GM23248 (cell line): Measurements from ENCODE around the gene DARS2. TPM values are rescaled to one million over a fixed set of nuclear protein-coding genes. Genes with fewer than 3 reads are reported as not detected.

ENCODE experiments used
- DNase-seq: peaks from one replicate; pipeline ENCODE4 v3.0.0-alpha.2; 2015
- H2AFZ ChIP-seq: fragments of 200-600 bp; sonication (generic); 2 replicates; pipeline ENCODE4 v1.6.1; 2016; ENCODE audit warnings: antibody characterized with exemption
- H3F3A ChIP-seq: fragments of 200-600 bp; sonication (generic); 2 replicates; pipeline ENCODE4 v1.6.1; 2016; ENCODE audit warnings: mild to moderate bottlenecking, antibody characterized with exemption, mixed run types; ENCODE audit not compliant: insufficient read depth
- H3K27ac ChIP-seq: fragments of 200-600 bp; sonication (generic); 2 replicates; pipeline ENCODE4 v1.5.1; 2016; ENCODE audit warnings: mild to moderate bottlenecking
- H3K27me3 ChIP-seq: fragments of 200-600 bp; sonication (generic); replicated peaks from 2 replicates; pipeline ENCODE4 v1.6.1; 2016; ENCODE audit warnings: mild to moderate bottlenecking; ENCODE audit not compliant: insufficient read depth
- H3K36me3 ChIP-seq: fragments of 200-600 bp; sonication (generic); 2 replicates; pipeline ENCODE4 v1.6.1; 2016; ENCODE audit warnings: low read depth, mild to moderate bottlenecking
- H3K4me1 ChIP-seq: fragments of 200-600 bp; sonication (generic); 2 replicates; pipeline ENCODE4 v1.6.1; 2016; ENCODE audit warnings: mild to moderate bottlenecking; ENCODE audit not compliant: insufficient read depth
- H3K4me2 ChIP-seq: fragments of 200-600 bp; sonication (generic); one replicate; pipeline ENCODE4 v1.6.1; 2016; ENCODE audit warnings: mild to moderate bottlenecking; ENCODE audit not compliant: unreplicated experiment
- H3K4me3 ChIP-seq: fragments of 200-600 bp; sonication (generic); 2 replicates; pipeline ENCODE4 v1.5.1; 2016; ENCODE audit warnings: mild to moderate bottlenecking
- H3K79me2 ChIP-seq: fragments of 200-600 bp; sonication (generic); 2 replicates; pipeline ENCODE4 v1.6.1; 2016; ENCODE audit warnings: mild to moderate bottlenecking; ENCODE audit not compliant: insufficient read depth
- H3K9ac ChIP-seq: fragments of 200-600 bp; sonication (generic); 2 replicates; pipeline ENCODE4 v1.6.1; 2016; ENCODE audit warnings: mild to moderate bottlenecking
- H3K9me2 ChIP-seq: fragments of 200-600 bp; sonication (generic); 2 replicates; pipeline ENCODE4 v1.6.1; 2016; ENCODE audit warnings: mixed run types, mild to moderate bottlenecking, moderate library complexity; ENCODE audit not compliant: insufficient read depth
- H3K9me3 ChIP-seq: fragments of 200-600 bp; sonication (generic); one replicate; pipeline ENCODE4 v1.6.1; 2017; ENCODE audit warnings: low read depth
- H4K20me1 ChIP-seq: fragments of 200-600 bp; sonication (generic); 2 replicates; pipeline ENCODE4 v1.6.0; 2016; ENCODE audit not compliant: insufficient read depth
- EZH2 ChIP-seq: fragments of 200-600 bp; sonication (generic); IDR thresholded peaks from 2 replicates; pipeline ENCODE4 v1.6.1; 2018; ENCODE audit warnings: antibody characterized with exemption, mild to moderate bottlenecking; ENCODE audit not compliant: insufficient read depth, poor library complexity, severe bottlenecking
- EZH2phosphoT487 ChIP-seq: fragments of 200-600 bp; sonication (generic); IDR thresholded peaks from 2 replicates; pipeline ENCODE4 v1.6.1; 2018; ENCODE audit warnings: antibody characterized with exemption, moderate library complexity, mild to moderate bottlenecking, low read depth; ENCODE audit not compliant: insufficient read depth
- WGBS, 2 experiments: methylation state at CpG; one replicate each; pipeline ENCODE4 v1.1.6; 2015 to 2017; ENCODE audit warnings: low lambda C conversion rate in 2 of 2, low coverage in 1 of 2; ENCODE audit errors: missing lambda C conversion rate in 2 of 2; 5-methylcytosine and 5-hydroxymethylcytosine counted together
- in situ Hi-C: fragments of 300-500 bp; cut with MboI; formaldehyde crosslinking; loops from 2 replicates; pipeline ENCODE4 v1.15.0; 2020
- polyA plus RNA-seq: library from polyadenylated mRNA; unstranded; fragments of >200 nt; fragmentation: Nextera tagmentation; extraction: Ambion mirVana; gene quantifications from 2 replicates; pipeline ENCODE4 v1.2.1, GENCODE V29; 2016
- total RNA-seq: library from RNA; depleted of rRNA; stranded (reverse); fragments of >200 nt; shearing (Covaris generic); gene quantifications from 2 replicates; pipeline ENCODE4 v1.2.3, GENCODE V29; 2014

Gene DARS2
- total and polyA plus RNA-seq, 2 experiments from 2014 or later = 11.0 to 14.5 TPM

DNA sequence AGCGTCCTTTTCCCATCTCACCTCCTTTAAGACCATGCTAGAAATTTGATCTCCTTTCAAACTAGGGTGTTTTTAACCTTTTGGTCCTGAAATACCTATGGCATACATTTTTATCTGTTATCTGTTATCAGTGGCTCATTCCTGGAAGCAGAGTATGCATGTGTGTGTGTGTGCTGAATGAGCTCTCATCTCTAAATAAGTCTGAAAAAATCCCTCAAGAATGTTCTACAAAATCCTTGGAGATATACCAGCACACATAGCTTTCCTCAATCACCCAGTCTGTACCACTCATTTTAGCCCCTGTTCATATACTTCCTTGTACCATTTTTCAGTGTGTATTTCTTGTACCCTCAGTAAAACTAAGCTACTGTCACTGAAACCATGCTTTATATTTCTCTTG is 6.0 kb upstream of the DARS2 start:
- H2AFZ ChIP-seq = no peak overlapping the region
- H3K9me3 ChIP-seq = no peaks in the 10 kb centered on the region
- no peak for DNase-seq
- H3K9ac ChIP-seq = no peak overlapping the region
- peaks cover 8% of the 10 kb centered on the region; the same call in 1 of the 2 replicates for H3K36me3 ChIP-seq
- H3K27ac ChIP-seq = no peak overlapping the region
- peaks cover 15% of the 10 kb centered on the region for H3K4me1 ChIP-seq
- no peak overlapping the region for H3K4me3 ChIP-seq
- peaks cover 100% of the 10 kb centered on the region for H3K79me2 ChIP-seq
- no peak overlapping the region for H3K4me2 ChIP-seq
- 95 to 100% methylated on average over 1 of the region's 1 CpG for WGBS, 2 experiments
- no peaks in the 10 kb centered on the region for H3K9me2 ChIP-seq
- in situ Hi-C loops = no loop called here
- H3F3A ChIP-seq = no peaks in the 10 kb centered on the region
- no peaks in the 10 kb centered on the region for H3K27me3 ChIP-seq
- TF ChIP-seq EZH2 (no peak), EZH2phosphoT487 (no peak)
- no peaks in the 10 kb centered on the region for H4K20me1 ChIP-seq

DNA sequence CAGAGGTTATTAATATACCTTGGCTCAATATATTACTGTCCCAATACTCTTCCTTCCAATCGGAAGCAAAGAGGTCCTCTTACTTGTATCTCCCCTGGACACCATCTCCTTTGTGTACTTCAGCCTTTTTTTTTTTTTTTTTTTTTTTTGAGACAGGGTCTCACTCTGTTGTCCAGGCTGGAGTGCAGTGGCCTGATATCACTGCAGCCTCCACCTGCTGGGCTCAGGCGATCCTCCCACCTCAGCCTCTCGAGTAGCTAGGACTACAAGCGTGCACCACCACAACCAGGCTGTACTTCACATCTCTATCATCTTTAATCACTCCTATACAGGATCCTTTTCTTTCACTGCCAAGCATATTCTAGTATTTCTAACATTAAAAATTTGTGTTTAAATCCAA is 2.8 kb upstream of the DARS2 start:
- H3K9ac ChIP-seq = no peak overlapping the region
- no peaks in the 10 kb centered on the region for H3F3A ChIP-seq
- no peak overlapping the region for H2AFZ ChIP-seq
- peaks cover 73% of the 10 kb centered on the region for H3K79me2 ChIP-seq
- TF ChIP-seq EZH2 (no peak), EZH2phosphoT487 (no peak)
- H3K9me2 ChIP-seq = no peaks in the 10 kb centered on the region
- WGBS, 2 experiments = 96 to 98% methylated on average over 4 of the region's 4 CpGs
- peaks cover 8% of the 10 kb centered on the region; the same call in 1 of the 2 replicates for H3K36me3 ChIP-seq
- no peaks in the 10 kb centered on the region for H4K20me1 ChIP-seq
- no peak overlapping the region for H3K4me2 ChIP-seq
- H3K9me3 ChIP-seq = no peaks in the 10 kb centered on the region
- H3K27me3 ChIP-seq = no peaks in the 10 kb centered on the region
- no peak overlapping the region for H3K27ac ChIP-seq
- H3K4me3 ChIP-seq = no peak overlapping the region
- in situ Hi-C loops = no loop called here
- H3K4me1 ChIP-seq = peaks cover 15% of the 10 kb centered on the region
- no peak for DNase-seq

- Histone ChIP-seq H4K20me1 (no peaks in the 10 kb centered on the region), H3K9me3 (no peaks in the 10 kb centered on the region), H3K4me1 (peaks cover 15% of the 10 kb centered on the region), H3K36me3 (0 out of 2 replicates have a peak, but pooled peaks cover 4% of the 10 kb centered on the region), H2AFZ (peak overlapping the region; percentile 81), H3K27me3 (no peaks in the 10 kb centered on the region), H3K79me2 (peaks cover 51% of the 10 kb centered on the region), H3K27ac (peak overlapping the region; percentile 94), H3K4me3 (peak overlapping the region; percentile 93), H3F3A (no peaks in the 10 kb centered on the region), H3K4me2 (peak overlapping the region; percentile 90), H3K9ac (peak overlapping the region; percentile 92), H3K9me2 (no peaks in the 10 kb centered on the region)
- TF ChIP-seq EZH2phosphoT487 (no peak), EZH2 (no peak)
- peak; percentile 63 for DNase-seq
- in situ Hi-C loops = no loop called here
- WGBS, 2 experiments = 0 to 1% methylated on average over 21 to 25 of the region's 25 CpGs
These were observed 625 bp upstream of the DARS2 start for GRCh38 chr1:173823781-173824314.

- Histone ChIP-seq H3K9me2 (no peaks in the 10 kb centered on the region), H4K20me1 (no peaks in the 10 kb centered on the region), H3K9me3 (no peaks in the 10 kb centered on the region), H3K4me2 (no peak overlapping the region), H3K27me3 (no peaks in the 10 kb centered on the region), H3K79me2 (peaks cover 14% of the 10 kb centered on the region), H2AFZ (no peak overlapping the region), H3K36me3 (peaks cover 11% of the 10 kb centered on the region; the same call in 1 of the 2 replicates), H3K9ac (no peak overlapping the region), H3K27ac (no peak overlapping the region), H3F3A (no peaks in the 10 kb centered on the region), H3K4me1 (peaks cover 6% of the 10 kb centered on the region; the same call in 1 of the 2 replicates), H3K4me3 (no peak overlapping the region)
- peak; percentile 31 for DNase-seq
- no peak for TF ChIP-seq EZH2phosphoT487
- TF ChIP-seq EZH2 = no peak
- in situ Hi-C loops = loop anchor here (25.0 kb wide), 1 partner anchor 1090 kb away; no protein-coding TSS in a partner anchor
- WGBS, 2 experiments = 88% methylated on average over 2 of the region's 2 CpGs
These were observed 3.1 kb downstream of the DARS2 start for GRCh38 chr1:173827611-173828010.
